Peyer's patch (tissue), 4 donors: ENCODE data around the gene TTC39C.

Source experiments
- CTCF ChIP-seq, 6 experiments: fragments of 450-650 bp in 4 of 6; fragments of 200-600 bp in 2 of 6; sonication (generic) in 1 of 6; IDR thresholded peaks; one replicate each; pipeline ENCODE4 v1.5.1; 2017 to 2019; ENCODE audit warnings: antibody characterized with exemption in 6 of 6, mild to moderate bottlenecking in 3 of 6, moderate library complexity in 1 of 6
- POLR2A ChIP-seq, 2 donors: fragments of 450-650 bp; IDR thresholded peaks; one replicate each; pipeline ENCODE4 v1.5.1; 2017; ENCODE audit warnings: antibody characterized with exemption in 2 of 2, mild to moderate bottlenecking in 2 of 2, moderate library complexity in 2 of 2

DNA sequence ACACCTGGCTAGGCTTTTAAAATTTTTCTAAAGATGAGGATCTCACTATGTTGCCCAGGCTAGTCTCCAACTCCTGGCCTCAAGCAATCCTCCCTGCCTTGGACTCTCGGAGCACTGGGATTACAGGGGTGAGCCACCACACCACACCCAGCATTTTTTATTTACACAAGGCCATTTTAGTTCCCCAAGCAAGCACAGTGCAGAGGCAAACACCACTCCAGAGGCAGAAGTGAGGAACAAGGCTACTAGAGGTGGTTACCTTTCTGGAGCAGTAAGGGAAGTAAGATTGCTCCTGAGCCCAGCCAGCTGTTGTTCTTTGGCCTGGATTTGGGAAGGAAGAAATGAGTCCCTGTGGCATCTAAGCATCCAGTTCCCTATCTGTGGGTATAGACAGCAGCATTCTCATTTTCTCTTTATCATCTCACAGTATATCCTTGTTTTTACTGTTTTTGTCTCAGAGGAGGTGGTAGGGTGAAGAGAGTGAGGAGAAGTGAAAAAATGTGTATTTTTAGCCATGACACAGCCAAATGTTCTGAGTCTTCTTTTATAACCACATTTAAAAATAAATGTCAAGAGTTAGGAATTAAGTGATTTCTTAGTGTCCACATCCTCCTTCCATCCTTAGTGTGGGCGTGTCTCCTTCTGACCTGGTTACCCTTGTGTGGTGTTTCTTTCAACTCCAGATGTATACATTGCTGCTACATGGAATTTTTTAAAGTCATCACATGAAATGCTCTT lies 10.5 kb upstream of the TTC39C start:
- TF ChIP-seq CTCF (IDR thresholded peaks at IDR 0.05), result no peak
- TF ChIP-seq POLR2A (IDR thresholded peaks at IDR 0.05), result no peak
